ENCODE results near the gene OR52E6. TPM values are rescaled to one million over a fixed set of nuclear protein-coding genes. Genes with fewer than 3 reads are reported as not detected.

The OR52E6 gene
- polyA plus RNA-seq, 1 donor (not counting 4 experiments of a cell fraction or from before 2014, with no cell fraction given), result not detected

- Histone ChIP-seq H4K20me1 (ENCODE audit: control insufficient read depth, extremely low read depth, insufficient read depth, low read length) (no peaks in the 10 kb centered on the region), H3K27me3 (ENCODE audit: control insufficient read depth, extremely low read depth, insufficient read depth, low read length) (no peaks in the 10 kb centered on the region), H2AFZ (ENCODE audit: control insufficient read depth, low read length) (no peak within 1 kb of the TSS), H3K9ac (ENCODE audit: control insufficient read depth, extremely low read depth, insufficient read depth, low read length) (no peak within 1 kb of the TSS), H3K4me1 (ENCODE audit: control insufficient read depth, extremely low read depth, insufficient read depth, low read length) (no peaks in the 10 kb centered on the region), H3K9me3 (ENCODE audit: control insufficient read depth, low read depth, low read length) (no peaks in the 10 kb centered on the region), H3K9me1 (ENCODE audit: control insufficient read depth, extremely low read depth, insufficient read depth, low read length) (no peaks in the 10 kb centered on the region), H3K79me2 (ENCODE audit: control insufficient read depth, insufficient read depth, low read length) (no peaks in the 10 kb centered on the region), H3K4me3 (ENCODE audit: control insufficient read depth in 2 of 3, extremely low read depth in 1 of 3, insufficient read depth in 2 of 3, low read depth in 1 of 3, low read length in 3 of 3) (no peak within 1 kb of the TSS), H3K4me2 (ENCODE audit: control insufficient read depth, extremely low read depth, insufficient read depth, low read depth, low read length) (no peak within 1 kb of the TSS), H3K36me3 (ENCODE audit: control insufficient read depth in 2 of 2, extremely low read depth in 1 of 2, insufficient read depth in 2 of 2, low read length in 2 of 2) (no peaks in the 10 kb centered on the region), H3K27ac (ENCODE audit: control insufficient read depth, insufficient read depth, low read length) (no peak within 1 kb of the TSS)
- dilution Hi-C loops (cut with MboI; ENCODE audit: extremely low pct_ligation_motif_present, low sequenced_read_pairs), result no loop called here
- no peak for TF ChIP-seq EZH2 (IDR thresholded peaks at IDR 0.05; ENCODE audit: low read length)
- no peak for TF ChIP-seq CTCF (optimal IDR thresholded peaks at IDR 0.05 in 1 of 3, IDR thresholded peaks at IDR 0.05 in 1 of 3, conservative IDR thresholded peaks at IDR 0.05 in 1 of 3; ENCODE audit: extremely low read depth in 1 of 3, insufficient read depth in 2 of 3, low read length in 3 of 3)
- no peak for DNase-seq (ENCODE audit: low read depth, low spot score)
- no peak for FAIRE-seq
Observed at GRCh38 chr11:5857590-5857989, 15.9 kb upstream of the OR52E6 start, which contains the start of gene OR52E8. Gene OR52E8 (minus strand): TSS chr11:5857690. CDS start chr11:5857690, 0 bp downstream.

GRCh38 chr11:5851002-5851401, 9.3 kb upstream of the OR52E6 start:
- Histone ChIP-seq H3K9ac (ENCODE audit: control insufficient read depth, extremely low read depth, insufficient read depth, low read length) (no peak overlapping the region), H3K79me2 (ENCODE audit: control insufficient read depth, insufficient read depth, low read length) (no peaks in the 10 kb centered on the region), H3K9me3 (ENCODE audit: control insufficient read depth, low read depth, low read length) (no peaks in the 10 kb centered on the region), H3K27me3 (ENCODE audit: control insufficient read depth, extremely low read depth, insufficient read depth, low read length) (no peaks in the 10 kb centered on the region), H2AFZ (ENCODE audit: control insufficient read depth, low read length) (no peak overlapping the region), H3K36me3 (ENCODE audit: control insufficient read depth in 2 of 2, extremely low read depth in 1 of 2, insufficient read depth in 2 of 2, low read length in 2 of 2) (no peaks in the 10 kb centered on the region), H3K4me2 (ENCODE audit: control insufficient read depth, extremely low read depth, insufficient read depth, low read depth, low read length) (no peak overlapping the region), H3K4me1 (ENCODE audit: control insufficient read depth, extremely low read depth, insufficient read depth, low read length) (no peaks in the 10 kb centered on the region), H3K27ac (ENCODE audit: control insufficient read depth, insufficient read depth, low read length) (no peak overlapping the region), H3K4me3 (ENCODE audit: control insufficient read depth in 2 of 3, extremely low read depth in 1 of 3, insufficient read depth in 2 of 3, low read depth in 1 of 3, low read length in 3 of 3) (no peak overlapping the region), H3K9me1 (ENCODE audit: control insufficient read depth, extremely low read depth, insufficient read depth, low read length) (no peaks in the 10 kb centered on the region), H4K20me1 (ENCODE audit: control insufficient read depth, extremely low read depth, insufficient read depth, low read length) (no peaks in the 10 kb centered on the region)
- TF ChIP-seq EZH2 (IDR thresholded peaks at IDR 0.05; ENCODE audit: low read length), result no peak
- TF ChIP-seq CTCF (optimal IDR thresholded peaks at IDR 0.05 in 1 of 3, IDR thresholded peaks at IDR 0.05 in 1 of 3, conservative IDR thresholded peaks at IDR 0.05 in 1 of 3; ENCODE audit: extremely low read depth in 1 of 3, insufficient read depth in 2 of 3, low read length in 3 of 3), result no peak
- no peak for FAIRE-seq
- no peak for DNase-seq (ENCODE audit: low read depth, low spot score)
- dilution Hi-C loops (cut with MboI; ENCODE audit: extremely low pct_ligation_motif_present, low sequenced_read_pairs), result no loop called here

Measured in keratinocyte (primary cell).